Islet precursor cell (in vitro differentiated cells): ENCODE results near the gene EPB41L5.
"Not testable (repeated sequence)": the region's sequence is repeated elsewhere in the genome, so short reads cannot be mapped to it uniquely, and the experiment has no call there.

ENCODE experiments used
- DNase-seq: peaks from one replicate; pipeline ENCODE4 v3.0.0-alpha.2; 2018

EPB41L5 gene

DNA sequence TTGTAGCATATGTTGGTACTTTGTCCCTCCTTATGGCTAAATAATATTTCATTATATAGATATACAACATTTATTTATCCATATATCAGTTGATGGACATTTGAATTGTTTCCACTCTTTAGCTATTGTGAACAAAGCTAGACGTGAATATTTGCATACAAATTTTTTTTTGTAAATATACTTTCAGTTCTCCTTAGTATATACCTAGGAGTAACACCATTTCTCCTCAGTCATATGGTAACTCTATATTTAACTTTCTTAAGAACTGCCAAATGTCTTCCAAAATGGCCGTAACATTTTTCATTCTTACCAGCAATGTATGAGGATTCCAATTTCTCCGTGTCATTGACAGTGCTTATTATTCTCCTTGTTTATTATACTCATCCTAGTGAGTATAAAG lies 135.8 kb downstream of the EPB41L5 start:
- no peak for DNase-seq

- DNase-seq = no peak
These were observed 136.5 kb downstream of the EPB41L5 start for GRCh38 chr2:120149406-120149805.

- no peak for DNase-seq
These were observed 137.2 kb downstream of the EPB41L5 start for GRCh38 chr2:120150040-120150482.

GRCh38 chr2:120155308-120155707 lies 142.4 kb downstream of the EPB41L5 start:
- no peak for DNase-seq

- not testable (repeated sequence) for DNase-seq
These were observed 145.8 kb downstream of the EPB41L5 start for GRCh38 chr2:120158658-120159057.

GRCh38 chr2:120161190-120161589 lies 148.3 kb downstream of the EPB41L5 start:
- no peak for DNase-seq

- DNase-seq = no peak
These were observed 149.8 kb downstream of the EPB41L5 start for GRCh38 chr2:120162716-120163115.

GRCh38 chr2:120167272-120167671 lies 154.4 kb downstream of the EPB41L5 start:
- no peak for DNase-seq

GRCh38 chr2:120169020-120169419 lies 156.1 kb downstream of the EPB41L5 start:
- DNase-seq = no peak

DNA sequence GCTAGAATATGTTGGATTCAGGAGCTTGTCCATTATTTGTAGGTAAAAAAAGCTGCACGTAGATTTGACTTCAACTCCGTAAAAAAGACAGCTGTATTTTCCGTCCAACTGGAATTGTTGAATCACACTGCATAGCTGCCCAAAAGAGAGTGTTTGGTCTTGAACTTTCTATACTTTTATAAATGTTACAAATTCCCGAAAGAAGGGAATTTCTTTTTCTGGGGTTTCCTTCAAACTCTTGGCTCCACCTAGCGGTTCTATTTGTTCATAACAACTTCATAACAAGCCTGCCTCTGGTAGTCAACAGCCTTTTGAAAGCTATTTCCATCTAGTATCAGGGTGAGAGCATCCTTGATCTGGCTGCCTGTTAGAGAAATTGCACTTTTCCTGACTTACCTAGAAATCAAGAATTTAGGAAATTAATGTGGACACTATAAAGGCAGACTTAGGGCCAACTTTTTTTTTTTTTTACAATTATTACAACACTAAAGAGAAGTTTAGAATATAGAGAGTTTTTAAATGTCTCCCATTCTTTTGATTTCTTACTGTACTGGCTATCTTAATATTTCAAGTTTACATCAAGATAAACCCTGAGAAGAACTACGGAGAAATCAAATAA lies 162.2 kb downstream of the EPB41L5 start:
- no peak for DNase-seq

GRCh38 chr2:120176526-120176925 lies 163.6 kb downstream of the EPB41L5 start:
- no peak for DNase-seq

- DNase-seq = no peak
These were observed 164.2 kb downstream of the EPB41L5 start for GRCh38 chr2:120177001-120177621.

GRCh38 chr2:120177973-120178372 lies 165.1 kb downstream of the EPB41L5 start:
- DNase-seq = no peak

- no peak for DNase-seq
These were observed 166.5 kb downstream of the EPB41L5 start for GRCh38 chr2:120179396-120179795.

DNA sequence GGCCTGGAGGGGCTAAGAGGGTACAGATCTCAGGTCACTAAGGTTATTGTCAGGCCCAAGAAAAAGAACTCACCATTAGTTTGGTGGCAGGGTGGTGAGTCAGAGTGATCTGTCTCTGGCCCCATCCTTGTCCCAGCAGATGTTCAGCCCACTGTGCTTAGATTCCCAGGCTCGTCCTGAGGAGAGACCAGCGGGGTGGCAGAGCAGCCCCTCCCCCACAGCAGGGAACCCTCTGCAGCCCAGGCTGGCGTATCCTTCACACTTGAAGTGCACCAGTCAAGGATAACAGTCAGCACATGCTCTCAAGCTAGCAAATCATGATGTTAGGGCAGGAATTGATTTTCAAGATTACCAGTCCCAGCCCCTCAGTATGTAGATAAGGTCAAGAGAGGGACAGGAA lies 167.2 kb downstream of the EPB41L5 start:
- DNase-seq = no peak

DNA sequence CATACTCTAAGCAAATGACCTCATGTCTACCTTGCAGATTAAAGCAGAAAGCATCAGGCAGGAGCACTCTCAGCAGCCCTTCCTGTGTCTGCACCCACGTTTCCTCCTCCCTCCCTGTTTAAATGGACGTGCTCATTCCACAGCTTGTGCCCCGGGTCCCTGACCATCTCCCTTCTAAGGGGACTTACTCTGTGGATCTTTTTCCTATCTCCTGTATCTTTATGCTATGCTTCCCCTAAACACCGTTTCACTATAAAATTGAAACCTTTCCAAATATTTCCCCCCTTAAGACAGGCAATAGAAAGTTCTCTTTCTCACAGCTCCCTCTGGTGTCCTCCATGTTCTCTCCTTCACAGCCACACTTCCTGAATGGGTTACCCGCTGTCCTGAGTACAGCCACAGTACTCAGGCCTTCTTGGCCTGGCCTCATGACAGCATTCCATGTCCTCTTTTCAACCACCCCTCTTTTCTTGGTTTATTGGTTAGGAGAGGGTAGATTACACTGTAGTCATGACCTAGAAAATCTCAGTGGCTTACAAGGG lies 169.2 kb downstream of the EPB41L5 start:
- no peak for DNase-seq

- DNase-seq = no peak
These were observed 176.3 kb downstream of the EPB41L5 start for GRCh38 chr2:120189189-120189588.

DNA sequence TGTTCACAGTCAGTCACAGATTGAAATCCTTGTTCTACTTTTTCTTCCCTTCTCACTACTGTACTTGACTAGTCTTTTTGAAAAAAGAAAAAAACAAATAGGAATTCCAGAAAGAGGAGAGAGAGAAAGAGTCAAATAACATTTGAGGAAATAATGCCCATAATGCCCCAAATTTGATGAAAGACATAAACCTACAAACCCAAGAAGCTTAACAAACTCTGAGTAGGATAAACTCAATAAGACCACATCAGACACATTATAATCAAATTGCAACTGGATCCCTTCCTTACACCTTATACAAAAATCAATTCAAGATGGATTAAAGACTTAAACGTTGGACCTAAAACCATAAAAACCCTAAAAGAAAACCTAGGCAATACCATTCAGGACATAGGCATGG lies 179.4 kb downstream of the EPB41L5 start:
- no peak for DNase-seq

DNA sequence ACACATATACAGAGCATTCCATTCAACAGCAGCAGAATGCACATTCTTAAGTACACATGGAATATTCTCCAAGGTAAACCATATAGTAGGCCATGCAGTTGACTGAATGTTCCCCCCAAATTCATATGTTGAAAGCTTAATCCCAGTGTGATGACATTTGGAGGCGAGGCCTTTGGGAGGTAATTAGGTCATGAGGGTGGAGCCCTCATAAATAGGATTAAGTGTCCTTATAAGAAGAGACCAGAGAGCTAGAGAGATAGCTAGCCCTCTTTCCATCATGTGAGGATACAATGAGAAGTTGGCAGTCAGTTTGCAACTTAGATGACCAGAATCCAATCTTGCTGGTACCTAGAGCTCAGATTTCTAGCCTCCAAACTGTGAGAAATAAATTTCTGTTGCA lies 182.7 kb downstream of the EPB41L5 start:
- no peak for DNase-seq

GRCh38 chr2:120199817-120200459 lies 187.1 kb downstream of the EPB41L5 start:
- not testable (repeated sequence) for DNase-seq

DNA sequence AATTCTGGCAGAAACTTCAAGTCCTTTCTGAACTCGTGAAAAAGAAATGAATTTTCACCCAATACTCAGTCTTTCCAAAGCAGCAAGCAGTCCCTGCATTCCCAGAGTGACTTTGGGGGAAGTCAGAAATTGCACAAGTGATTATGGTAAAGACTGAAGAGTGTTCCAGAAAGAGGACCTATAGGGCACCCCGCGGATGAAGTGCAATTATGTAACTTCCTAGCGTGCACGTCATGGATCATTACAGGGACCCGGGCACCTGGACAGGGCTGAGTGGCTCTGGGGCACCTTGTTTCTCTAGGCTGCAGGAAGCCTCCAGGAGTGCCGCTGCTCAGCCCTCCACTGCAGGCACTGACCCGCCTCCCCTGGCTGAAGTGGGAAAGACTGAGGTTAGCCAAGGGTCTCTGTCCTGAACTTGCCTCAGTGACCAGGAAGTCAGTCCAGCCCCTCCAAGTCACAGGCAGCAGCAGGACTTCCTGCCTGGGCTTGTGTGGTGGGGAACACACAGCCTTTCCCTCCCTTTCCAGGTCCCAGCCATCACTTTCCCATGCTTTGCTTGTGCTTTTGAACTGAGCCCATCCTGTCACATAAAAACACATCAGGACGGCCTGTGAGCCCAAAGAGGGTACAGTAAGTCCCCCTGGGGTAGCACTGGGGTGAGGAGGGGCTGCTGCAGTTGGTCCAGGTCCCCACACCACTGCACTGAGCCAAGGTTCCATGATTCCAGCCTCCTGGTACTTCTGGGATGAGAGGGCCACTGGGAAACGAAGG lies 190.6 kb downstream of the EPB41L5 start:
- DNase-seq = peak; percentile 46

- peak; percentile 61 for DNase-seq
These were observed 191.1 kb downstream of the EPB41L5 start for GRCh38 chr2:120204022-120204405.

- DNase-seq = peak; percentile 32
These were observed 191.5 kb downstream of the EPB41L5 start for GRCh38 chr2:120204417-120204816.
